Thymus (tissue), 11 donors: ENCODE data around the gene DCLK2. TPM values are rescaled to one million over a fixed set of nuclear protein-coding genes. Genes with fewer than 3 reads are reported as not detected.
A peak's percentile ranks its signal among the peaks of the same experiment; 100 is the strongest.

ENCODE experiments used
- DNase-seq, 9 donors: peaks; one replicate each; pipeline ENCODE4 v3.0.0-alpha.2; 2013; ENCODE audit warnings: low spot score in 9 of 9, low read depth in 6 of 9, missing footprints in 1 of 9
- H3K27ac ChIP-seq, 2 donors: one replicate each; pipeline ENCODE4 v1.5.1; 2013; ENCODE audit warnings: control low read depth in 1 of 2, low read depth in 1 of 2, low read length in 1 of 2, mild to moderate bottlenecking in 1 of 2, moderate library complexity in 1 of 2
- H3K27me3 ChIP-seq, 2 donors: one replicate each; pipeline ENCODE4 v1.5.1; 2013; ENCODE audit warnings: low read length in 1 of 2; ENCODE audit not compliant: control insufficient read depth in 2 of 2, insufficient read depth in 1 of 2
- H3K36me3 ChIP-seq, 2 donors: one replicate each; pipeline ENCODE4 v1.5.1; 2013; ENCODE audit warnings: low read length in 1 of 2, mild to moderate bottlenecking in 1 of 2, moderate library complexity in 1 of 2; ENCODE audit not compliant: control insufficient read depth in 2 of 2, insufficient read depth in 2 of 2
- H3K4me1 ChIP-seq, 2 donors: one replicate each; pipeline ENCODE4 v1.5.1; 2013; ENCODE audit warnings: low read length in 2 of 2; ENCODE audit not compliant: control insufficient read depth in 2 of 2, insufficient read depth in 2 of 2
- H3K4me3 ChIP-seq, 2 donors: one replicate each; pipeline ENCODE4 v1.5.1; 2013; ENCODE audit warnings: low read length in 2 of 2, control low read depth in 1 of 2, mild to moderate bottlenecking in 1 of 2
- H3K9me3 ChIP-seq, 2 donors: one replicate each; pipeline ENCODE4 v1.5.1; 2013; ENCODE audit warnings: low read length in 1 of 2, mild to moderate bottlenecking in 1 of 2; ENCODE audit not compliant: control insufficient read depth in 2 of 2, insufficient read depth in 1 of 2
- WGBS: extraction: QIAGEN DNeasy Blood & Tissue Kit; methylation state at CpG from one replicate; pipeline ENCODE4 v1.1.7; 2013; 5-methylcytosine and 5-hydroxymethylcytosine counted together
- polyA plus RNA-seq: library from polyadenylated mRNA; stranded (reverse); fragments of 200-250 nt; gene quantifications from one replicate; pipeline ENCODE4 v1.2.3, GENCODE V29; 2013
- total RNA-seq: library from RNA; stranded (reverse); fragments of 120-200 nt; gene quantifications from one replicate; pipeline ENCODE4 v1.2.4, GENCODE V29; 2013
- donor health status: healthy.

DCLK2 gene
- total and polyA plus RNA-seq, 2 donors, result 0.78 to 1.1 TPM

DNA sequence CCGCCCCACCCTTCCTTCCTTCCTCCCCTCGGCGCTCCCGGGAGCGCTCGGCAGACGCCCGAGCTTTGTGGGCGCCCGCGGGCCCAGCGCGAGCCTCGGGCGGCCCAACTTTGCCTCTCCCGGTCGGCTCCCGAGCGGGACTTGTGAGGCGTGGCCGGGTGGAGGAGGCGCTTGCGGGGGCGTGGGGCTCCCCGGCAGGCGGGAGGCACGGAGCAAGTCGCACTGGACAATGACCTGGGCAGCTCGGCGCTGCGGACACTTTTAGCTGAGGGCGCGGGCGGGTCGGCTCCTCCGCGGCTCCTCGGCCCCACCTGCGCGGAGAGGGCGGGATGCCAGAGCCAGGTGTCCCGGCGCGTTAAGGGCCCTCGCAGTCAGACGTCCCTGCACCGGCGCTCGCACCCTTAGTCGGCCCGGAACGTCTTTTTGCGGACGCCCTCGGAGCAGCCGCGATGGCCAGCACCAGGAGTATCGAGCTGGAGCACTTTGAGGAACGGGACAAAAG is 385 bp downstream of the DCLK2 start:
- Histone ChIP-seq H3K27ac (peak overlapping the region in 1 of 2 donors; percentile 31), H3K36me3 (no peaks in the 10 kb centered on the region), H3K4me3 (peak overlapping the region; percentile 37 to 48), H3K27me3 (peaks cover 26 to 47% of the 10 kb centered on the region in 2 donors), H3K9me3 (peaks cover 0 to 5% of the 10 kb centered on the region in 2 donors), H3K4me1 (peaks cover 3 to 9% of the 10 kb centered on the region in 2 donors)
- peak in 2 of 9 donors; percentile 1 to 18 for DNase-seq
- under 1% methylated on average over 59 of the region's 59 CpGs for WGBS

GRCh38 chr4:150079081-150079581 is 886 bp downstream of the DCLK2 start:
- Histone ChIP-seq H3K9me3 (peaks cover 0 to 5% of the 10 kb centered on the region in 2 donors), H3K36me3 (no peaks in the 10 kb centered on the region), H3K27me3 (peaks cover 26 to 47% of the 10 kb centered on the region in 2 donors), H3K4me1 (peaks cover 3 to 9% of the 10 kb centered on the region in 2 donors), H3K27ac (no peak overlapping the region), H3K4me3 (peak overlapping the region; percentile 37 to 48)
- peak in 3 of 9 donors; percentile 5 to 37 (median 7) for DNase-seq
- 2% methylated on average over 47 of the region's 47 CpGs for WGBS

DNA sequence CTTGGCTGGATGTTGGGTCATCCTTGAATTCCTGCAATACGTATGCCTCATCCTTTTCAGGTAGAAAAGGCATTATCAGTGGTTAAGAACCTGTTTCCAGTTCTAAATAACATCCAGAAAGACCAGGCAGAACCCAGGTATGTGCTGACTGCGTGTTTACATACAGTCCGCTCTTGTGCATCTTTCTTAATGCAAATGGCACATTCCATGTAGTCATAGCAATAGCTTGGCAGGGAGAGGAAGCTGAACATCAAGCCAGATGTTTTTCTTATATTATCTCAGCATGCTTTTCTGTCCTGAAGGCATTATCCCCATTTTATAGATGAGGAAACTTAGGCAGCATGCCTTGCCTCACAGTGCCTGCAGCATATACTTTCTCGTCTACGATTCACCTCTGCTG is 2.1 kb downstream of the DCLK2 start:
- 98% methylated on average over 5 of the region's 5 CpGs for WGBS
- Histone ChIP-seq H3K4me3 (no peak overlapping the region), H3K9me3 (peaks cover 0 to 5% of the 10 kb centered on the region in 2 donors), H3K27ac (no peak overlapping the region), H3K4me1 (peaks cover 3 to 9% of the 10 kb centered on the region in 2 donors), H3K36me3 (no peaks in the 10 kb centered on the region), H3K27me3 (peaks cover 26 to 47% of the 10 kb centered on the region in 2 donors)
- no peak for DNase-seq

DNA sequence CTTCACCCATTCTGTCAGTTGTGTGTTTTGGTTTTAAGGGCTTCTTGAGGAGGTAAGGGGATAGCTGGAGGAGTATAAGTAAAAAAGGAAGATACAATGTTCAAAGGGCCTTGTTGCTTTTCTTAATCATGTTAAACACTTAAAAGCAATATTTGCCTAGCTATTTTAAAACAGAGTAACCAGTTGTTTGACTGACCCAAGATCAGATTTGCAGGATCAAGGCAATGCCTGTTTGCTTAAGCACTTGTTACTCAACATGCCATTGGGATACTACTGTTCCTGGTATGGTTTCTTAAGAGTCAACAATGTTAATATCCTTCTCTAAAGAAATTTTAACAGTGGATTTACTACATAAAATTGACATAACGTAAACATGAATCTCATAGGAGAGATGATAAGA is 2.6 kb downstream of the DCLK2 start:
- no peak overlapping the region for H3K4me3 ChIP-seq
- H3K27me3 ChIP-seq, result peaks cover 26 to 46% of the 10 kb centered on the region in 2 donors
- H3K9me3 ChIP-seq, result peaks cover 0 to 5% of the 10 kb centered on the region in 2 donors
- 99% methylated on average over 1 of the region's 1 CpG for WGBS
- H3K4me1 ChIP-seq, result peaks cover 3 to 9% of the 10 kb centered on the region in 2 donors
- DNase-seq, result no peak
- H3K36me3 ChIP-seq, result no peaks in the 10 kb centered on the region
- no peak overlapping the region for H3K27ac ChIP-seq

DNA sequence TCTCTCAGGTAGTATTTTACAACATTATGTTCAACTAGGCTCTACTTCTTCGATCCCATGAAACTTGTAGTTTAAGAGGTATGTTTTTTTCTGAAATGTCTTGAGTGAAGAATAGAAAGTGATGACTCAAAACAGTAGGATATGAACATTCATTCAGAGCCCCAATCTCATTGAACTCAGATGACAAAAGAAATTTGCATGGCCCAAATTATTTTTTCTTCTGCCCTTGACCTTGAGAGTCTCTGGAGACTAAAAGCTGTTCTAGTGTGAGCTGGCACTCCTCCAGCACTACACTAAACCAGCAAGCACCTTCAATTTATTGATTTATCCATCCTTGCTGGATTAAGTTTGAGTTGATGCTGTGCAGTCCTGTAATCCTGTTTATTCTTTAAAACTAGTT is 4.0 kb downstream of the DCLK2 start:
- Histone ChIP-seq H3K27ac (no peak overlapping the region), H3K36me3 (no peaks in the 10 kb centered on the region), H3K27me3 (peaks cover 26 to 34% of the 10 kb centered on the region in 2 donors), H3K4me3 (no peak overlapping the region), H3K4me1 (peaks cover 3 to 9% of the 10 kb centered on the region in 2 donors), H3K9me3 (peaks cover 0 to 5% of the 10 kb centered on the region in 2 donors)
- WGBS, result 97% methylated on average over 1 of the region's 1 CpG
- DNase-seq, result no peak

GRCh38 chr4:150087006-150087405 is 8.8 kb downstream of the DCLK2 start:
- H3K27me3 ChIP-seq, result no peaks in the 10 kb centered on the region
- H3K27ac ChIP-seq, result no peak overlapping the region
- H3K4me1 ChIP-seq, result no peaks in the 10 kb centered on the region
- no peak for DNase-seq
- H3K36me3 ChIP-seq, result no peaks in the 10 kb centered on the region
- H3K9me3 ChIP-seq, result no peaks in the 10 kb centered on the region
- WGBS, result 99% methylated on average over 4 of the region's 4 CpGs
- no peak overlapping the region for H3K4me3 ChIP-seq

- Histone ChIP-seq H3K27me3 (no peaks in the 10 kb centered on the region), H3K9me3 (no peaks in the 10 kb centered on the region), H3K4me3 (no peak overlapping the region), H3K27ac (no peak overlapping the region), H3K36me3 (no peaks in the 10 kb centered on the region), H3K4me1 (no peaks in the 10 kb centered on the region)
- no peak for DNase-seq
- 95% methylated on average over 5 of the region's 5 CpGs for WGBS
These were observed 11.5 kb downstream of the DCLK2 start for GRCh38 chr4:150089732-150090131.

DNA sequence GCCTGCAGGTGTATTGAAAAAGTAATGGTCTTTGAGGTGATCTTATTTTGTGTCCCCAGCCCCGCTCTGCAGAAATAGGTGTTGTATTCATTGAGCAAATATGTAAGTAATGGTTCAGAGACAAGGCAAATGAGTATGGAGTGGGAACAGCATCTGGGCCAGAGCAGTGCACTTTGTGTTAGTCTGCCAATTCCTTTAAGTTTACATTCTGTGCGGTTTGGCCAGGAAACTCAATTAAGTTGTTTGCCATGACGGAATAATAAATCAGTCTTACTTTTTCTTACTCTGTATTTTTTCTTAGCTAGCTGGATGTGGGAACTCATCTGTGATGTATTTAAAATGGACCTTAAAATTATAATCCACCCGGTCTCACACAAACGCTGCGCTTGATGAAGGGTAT is 12.6 kb downstream of the DCLK2 start:
- H3K9me3 ChIP-seq, result no peaks in the 10 kb centered on the region
- no peaks in the 10 kb centered on the region for H3K27me3 ChIP-seq
- H3K36me3 ChIP-seq, result no peaks in the 10 kb centered on the region
- WGBS, result 97% methylated on average over 6 of the region's 6 CpGs
- H3K4me3 ChIP-seq, result no peak overlapping the region
- H3K4me1 ChIP-seq, result no peaks in the 10 kb centered on the region
- H3K27ac ChIP-seq, result no peak overlapping the region
- no peak for DNase-seq

GRCh38 chr4:150094676-150095075 is 16.4 kb downstream of the DCLK2 start:
- 97% methylated on average over 1 of the region's 1 CpG for WGBS
- H3K9me3 ChIP-seq, result no peaks in the 10 kb centered on the region
- H3K36me3 ChIP-seq, result no peaks in the 10 kb centered on the region
- H3K4me1 ChIP-seq, result no peaks in the 10 kb centered on the region
- no peak overlapping the region for H3K4me3 ChIP-seq
- no peak overlapping the region for H3K27ac ChIP-seq
- H3K27me3 ChIP-seq, result no peaks in the 10 kb centered on the region
- DNase-seq, result no peak
